HepG2 (cell line): ENCODE data around the gene TIAM2. TPM values are rescaled to one million over a fixed set of nuclear protein-coding genes. Genes with fewer than 3 reads are reported as not detected.

ENCODE experiments used
- E2F1 ChIP-seq: sonication (generic); formaldehyde crosslinking; IDR thresholded peaks from 2 replicates; pipeline ENCODE4 v1.5.0; 2020; ENCODE audit warnings: missing genetic modification reagents
- ESRRA ChIP-seq: sonication (generic); formaldehyde crosslinking; IDR thresholded peaks from 2 replicates; pipeline ENCODE4 v1.5.1; 2020; ENCODE audit warnings: mild to moderate bottlenecking, low read depth, missing genetic modification reagents
- FIP1L1 ChIP-seq: fragments of 200-400 bp; formaldehyde crosslinking; IDR thresholded peaks from 2 replicates; pipeline ENCODE4 v1.6.1; 2018; ENCODE audit warnings: low read depth, mild to moderate bottlenecking, low read length, moderate library complexity, borderline replicate concordance; ENCODE audit not compliant: insufficient read depth
- MBNL3 ChIP-seq: fragments of 250-450 bp; sonication (Bioruptor Pico); conservative IDR thresholded peaks from 2 replicates; pipeline ENCODE4 v1.8.0; 2022; ENCODE audit warnings: mild to moderate bottlenecking, inconsistent platforms
- NCOR1 ChIP-seq: fragments of 200-600 bp; sonication (generic); IDR thresholded peaks from 2 replicates; pipeline ENCODE4 v1.7.0; 2017; ENCODE audit warnings: antibody characterized with exemption, low read length, borderline replicate concordance
- RBFOX2 ChIP-seq: fragments of 200-400 bp; formaldehyde crosslinking; IDR thresholded peaks from 2 replicates; pipeline ENCODE4 v1.6.1; 2017; ENCODE audit warnings: low read depth, mild to moderate bottlenecking, low read length
- SYNCRIP ChIP-seq: fragments of 200-400 bp; formaldehyde crosslinking; IDR thresholded peaks from 2 replicates; pipeline ENCODE4 v1.6.1; 2018; ENCODE audit warnings: mild to moderate bottlenecking, low read depth, low read length; ENCODE audit not compliant: insufficient read depth
- TERF1 ChIP-seq: sonication (generic); formaldehyde crosslinking; IDR thresholded peaks from 2 replicates; pipeline ENCODE4 v1.8.0; 2022; ENCODE audit warnings: mild to moderate bottlenecking, missing genetic modification reagents, moderate library complexity
- ZBTB38 ChIP-seq: sonication (generic); formaldehyde crosslinking; IDR thresholded peaks from 2 replicates; pipeline ENCODE4 v1.5.1; 2020; ENCODE audit warnings: mild to moderate bottlenecking, missing genetic modification reagents
- ZBTB4 ChIP-seq: sonication (generic); formaldehyde crosslinking; IDR thresholded peaks from 2 replicates; pipeline ENCODE4 v1.4.0; 2020; ENCODE audit warnings: missing genetic modification reagents, mild to moderate bottlenecking, borderline replicate concordance
- ZMYM3 ChIP-seq: sonication (generic); formaldehyde crosslinking; IDR thresholded peaks from 2 replicates; pipeline ENCODE4 v1.5.1; 2020; ENCODE audit warnings: mild to moderate bottlenecking, missing genetic modification reagents
- ZNF138 ChIP-seq: sonication (generic); formaldehyde crosslinking; IDR thresholded peaks from 2 replicates; pipeline ENCODE4 v1.5.0; 2020; ENCODE audit warnings: mild to moderate bottlenecking, low read depth, missing genetic modification reagents
- ZNF230 ChIP-seq: sonication (generic); formaldehyde crosslinking; IDR thresholded peaks from 2 replicates; pipeline ENCODE4 v1.4.0; 2020; ENCODE audit warnings: mild to moderate bottlenecking, missing genetic modification reagents
- ZNF280B ChIP-seq: sonication (generic); formaldehyde crosslinking; IDR thresholded peaks from 2 replicates; pipeline ENCODE4 v1.5.0; 2020; ENCODE audit warnings: missing genetic modification reagents, mild to moderate bottlenecking, borderline replicate concordance
- ZNF639 ChIP-seq: conservative IDR thresholded peaks from 2 replicates; pipeline ENCODE4 v1.6.1; 2018; ENCODE audit warnings: missing genetic modification reagents
- ZNF644 ChIP-seq: IDR thresholded peaks from 2 replicates; pipeline ENCODE4 v1.6.1; 2016; ENCODE audit warnings: low read depth
- ZNF670 ChIP-seq: sonication (generic); formaldehyde crosslinking; IDR thresholded peaks from 2 replicates; pipeline ENCODE4 v1.8.0; 2022; ENCODE audit warnings: mild to moderate bottlenecking, missing genetic modification reagents, borderline replicate concordance
- ZNF674 ChIP-seq: sonication (generic); formaldehyde crosslinking; IDR thresholded peaks from 2 replicates; pipeline ENCODE4 v1.5.0; 2020; ENCODE audit warnings: low read depth, mild to moderate bottlenecking, missing genetic modification reagents
- ZNF749 ChIP-seq: sonication (generic); formaldehyde crosslinking; IDR thresholded peaks from 2 replicates; pipeline ENCODE4 v1.8.0; 2022; ENCODE audit warnings: mild to moderate bottlenecking, missing genetic modification reagents, moderate library complexity, borderline replicate concordance
- ZNF773 ChIP-seq: sonication (generic); formaldehyde crosslinking; IDR thresholded peaks from 2 replicates; pipeline ENCODE4 v1.4.0; 2020; ENCODE audit warnings: missing genetic modification reagents, borderline replicate concordance
- polyA plus RNA-seq, 8 experiments: library from polyadenylated mRNA; depleted of rRNA in 3 of 8; stranded (reverse) in 7 of 8; unstranded in 1 of 8; fragments of >200 nt; fragmentation: Illumina TruSeq in 4 of 8; extraction: Trizol in 4 of 8; gene quantifications; 2 replicates each; pipeline versions ENCODE4 v1.2.1 to v1.2.3, GENCODE V29; 2011 to 2016; ENCODE audit warnings: low read depth in 4 of 8, missing spikeins in 1 of 8, mixed read lengths in 1 of 8; ENCODE audit not compliant: insufficient read depth in 1 of 8
- total RNA-seq, 5 experiments: library from RNA; depleted of rRNA; stranded (reverse); fragments of >200 nt; fragmentation: Illumina TruSeq; extraction: Trizol; gene quantifications; 2 replicates each; pipeline ENCODE4 v1.2.3, GENCODE V29; 2016; ENCODE audit warnings: low read depth in 1 of 5

The TIAM2 gene
- total and polyA plus RNA-seq, 2 of the 13 experiments (the other 11 are each of a cell fraction or from before 2014, with no cell fraction given), result 4.1 to 4.5 TPM

- peak; percentile 42; the same call in 1 of the 2 replicates for TF ChIP-seq ZBTB4 (CRISPR knock-in tag)
- TF ChIP-seq ZNF674 (CRISPR knock-in tag), result no peak
- TF ChIP-seq ZNF670, result 0 out of 2 replicates have a peak, but pooled peaks have one; percentile 28
- no peak for TF ChIP-seq ZNF773 (CRISPR knock-in tag)
- TF ChIP-seq FIP1L1, result no peak
- no peak for TF ChIP-seq ESRRA (CRISPR knock-in tag)
- TF ChIP-seq SYNCRIP, result no peak
- no peak for TF ChIP-seq TERF1 (CRISPR knock-in tag)
- no peak for TF ChIP-seq ZNF644 (CRISPR knock-in tag)
- TF ChIP-seq ZBTB38 (CRISPR knock-in tag), result peak; percentile 60; the same call in 1 of the 2 replicates
- no peak for TF ChIP-seq E2F1 (CRISPR knock-in tag)
- no peak for TF ChIP-seq ZNF639 (CRISPR knock-in tag)
- TF ChIP-seq ZNF138 (CRISPR knock-in tag), result no peak
- TF ChIP-seq ZMYM3 (CRISPR knock-in tag), result 0 out of 2 replicates have a peak, but pooled peaks have one; percentile 12
- no peak for TF ChIP-seq MBNL3 (CRISPR knock-in tag)
- TF ChIP-seq ZNF230, result no peak
- TF ChIP-seq RBFOX2, result no peak
- no peak for TF ChIP-seq NCOR1
- no peak for TF ChIP-seq ZNF749
- TF ChIP-seq ZNF280B (CRISPR knock-in tag), result no peak
These were observed 14.6 kb upstream of the TIAM2 start (continued) for GRCh38 chr6:154980273-154981078.
